DOHH2 (cell line): ENCODE measurements around the gene CSMD2.

Source experiments
- EZH2phosphoT487 ChIP-seq: fragments of 200-600 bp; sonication (generic); IDR thresholded peaks from 2 replicates; pipeline ENCODE4 v1.6.1; 2017; ENCODE audit warnings: borderline replicate concordance, mild to moderate bottlenecking, antibody characterized with exemption, low read length, moderate library complexity, mixed read lengths
- TF ChIP-seq, protein P1 (sequence below): fragments of 200-600 bp; sonication (generic); IDR thresholded peaks from one replicate; pipeline ENCODE4 v1.5.1; 2014; ENCODE audit warnings: antibody characterized with exemption, mild to moderate bottlenecking, low read depth, low read length; ENCODE audit not compliant: poor library complexity, severe bottlenecking

DNA sequence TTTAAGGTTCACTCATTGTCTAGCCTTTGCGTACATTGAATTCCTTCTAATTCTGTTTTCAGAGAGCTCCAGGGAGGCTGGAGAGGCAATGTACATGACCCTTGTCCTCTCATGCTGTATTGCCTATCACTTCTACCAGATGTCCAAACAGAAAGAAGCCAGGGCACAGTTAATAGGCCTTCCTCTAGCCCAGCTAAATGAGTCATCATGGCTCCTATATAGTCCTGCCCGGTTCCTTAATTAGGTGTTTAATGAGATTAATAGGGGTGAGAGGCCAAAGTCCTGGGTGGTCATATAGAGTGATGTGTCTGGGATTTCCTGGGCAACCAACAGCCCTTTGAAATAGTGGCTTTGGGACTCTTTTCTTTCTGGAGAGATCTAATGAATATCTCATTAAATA is 616.3 kb downstream of the CSMD2 start:
- TF ChIP-seq, protein P1, sequence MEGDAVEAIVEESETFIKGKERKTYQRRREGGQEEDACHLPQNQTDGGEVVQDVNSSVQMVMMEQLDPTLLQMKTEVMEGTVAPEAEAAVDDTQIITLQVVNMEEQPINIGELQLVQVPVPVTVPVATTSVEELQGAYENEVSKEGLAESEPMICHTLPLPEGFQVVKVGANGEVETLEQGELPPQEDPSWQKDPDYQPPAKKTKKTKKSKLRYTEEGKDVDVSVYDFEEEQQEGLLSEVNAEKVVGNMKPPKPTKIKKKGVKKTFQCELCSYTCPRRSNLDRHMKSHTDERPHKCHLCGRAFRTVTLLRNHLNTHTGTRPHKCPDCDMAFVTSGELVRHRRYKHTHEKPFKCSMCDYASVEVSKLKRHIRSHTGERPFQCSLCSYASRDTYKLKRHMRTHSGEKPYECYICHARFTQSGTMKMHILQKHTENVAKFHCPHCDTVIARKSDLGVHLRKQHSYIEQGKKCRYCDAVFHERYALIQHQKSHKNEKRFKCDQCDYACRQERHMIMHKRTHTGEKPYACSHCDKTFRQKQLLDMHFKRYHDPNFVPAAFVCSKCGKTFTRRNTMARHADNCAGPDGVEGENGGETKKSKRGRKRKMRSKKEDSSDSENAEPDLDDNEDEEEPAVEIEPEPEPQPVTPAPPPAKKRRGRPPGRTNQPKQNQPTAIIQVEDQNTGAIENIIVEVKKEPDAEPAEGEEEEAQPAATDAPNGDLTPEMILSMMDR: no peak
- TF ChIP-seq EZH2phosphoT487: no peak
